PC-9 (cell line): Measurements from ENCODE around the gene RASGEF1C. TPM values are rescaled to one million over a fixed set of nuclear protein-coding genes. Genes with fewer than 3 reads are reported as not detected.

Experiments
- BruUV-seq: library from RNA; stranded (reverse); fragments of 400-500 nt; replicated peaks from 2 replicates; lab custom pipeline; 2021; lab: Mats Ljungman, UMichigan
- CTCF ChIA-PET: fragments of 300-600 bp; sonication (Branson Sonifier 250); formaldehyde crosslinking; loops from one replicate; lab custom pipeline; 2022; ENCODE audit warnings: antibody characterized with exemption; lab: Charles Lee
- POLR2A ChIA-PET: fragments of 300-600 bp; sonication (Branson Sonifier 250); formaldehyde crosslinking; loops from one replicate; lab custom pipeline; 2022; ENCODE audit warnings: antibody characterized with exemption; ENCODE audit not compliant: unreplicated experiment; lab: Charles Lee
- DNase-seq, 2 experiments: peaks; one replicate each; pipeline versions ENCODE4 v3.0.0 to v3.0.0-alpha.2; 2015 to 2022; ENCODE audit warnings: mixed read lengths in 1 of 2
- H2AFZ ChIP-seq: fragments of 200-600 bp; sonication (generic); 2 replicates; pipeline ENCODE4 v1.8.1; 2017; ENCODE audit warnings: antibody characterized with exemption
- H3F3A ChIP-seq: fragments of 200-600 bp; sonication (generic); 2 replicates; pipeline ENCODE4 v1.8.1; 2017; ENCODE audit warnings: antibody characterized with exemption, mild to moderate bottlenecking, low read depth; ENCODE audit not compliant: insufficient read depth
- H3K27ac ChIP-seq: fragments of 200-600 bp; sonication (generic); 2 replicates; pipeline ENCODE4 v1.6.1; 2016; ENCODE audit warnings: mixed run types
- H3K27me3 ChIP-seq: fragments of 200-600 bp; sonication (generic); 2 replicates; pipeline ENCODE4 v1.6.1; 2016; ENCODE audit warnings: low read depth, mixed run types; ENCODE audit not compliant: insufficient read depth
- H3K36me3 ChIP-seq: fragments of 200-600 bp; sonication (generic); 2 replicates; pipeline ENCODE4 v1.6.1; 2016; ENCODE audit warnings: low read depth, mixed run types
- H3K4me1 ChIP-seq: fragments of 200-600 bp; sonication (generic); replicated peaks from 2 replicates; pipeline ENCODE4 v1.6.1; 2016; ENCODE audit warnings: mixed run types; ENCODE audit not compliant: insufficient read depth
- H3K4me2 ChIP-seq: fragments of 200-600 bp; sonication (generic); 2 replicates; pipeline ENCODE4 v1.6.1; 2017; ENCODE audit warnings: mixed run types
- H3K4me3 ChIP-seq: fragments of 200-600 bp; sonication (generic); 2 replicates; pipeline ENCODE4 v1.6.1; 2016; ENCODE audit warnings: mixed run types
- H3K79me2 ChIP-seq: fragments of 200-600 bp; sonication (generic); 2 replicates; pipeline ENCODE4 v1.6.1; 2017; ENCODE audit warnings: low read depth, mixed run types
- H3K9me2 ChIP-seq: fragments of 200-600 bp; sonication (generic); 2 replicates; pipeline ENCODE4 v1.8.1; 2017; ENCODE audit warnings: mild to moderate bottlenecking; ENCODE audit not compliant: insufficient read depth
- H3K9me3 ChIP-seq: fragments of 200-600 bp; sonication (generic); 2 replicates; pipeline ENCODE4 v1.8.1; 2016; ENCODE audit warnings: low read depth; ENCODE audit not compliant: insufficient read depth
- H4K20me1 ChIP-seq: fragments of 200-600 bp; sonication (generic); 2 replicates; pipeline ENCODE4 v1.8.1; 2017; ENCODE audit not compliant: insufficient read depth
- CTCF ChIP-seq: fragments of 200-600 bp; sonication (generic); conservative IDR thresholded peaks from 2 replicates; pipeline ENCODE4 v1.6.1; 2017; ENCODE audit warnings: mixed run types, antibody characterized with exemption, mild to moderate bottlenecking, moderate library complexity
- EZH2 ChIP-seq: fragments of 200-600 bp; sonication (generic); IDR thresholded peaks from 2 replicates; pipeline ENCODE4 v1.8.0; 2017; ENCODE audit warnings: antibody characterized with exemption, low read depth
- intact Hi-C: fragments of 100-400 bp; cut with micrococcal nuclease; formaldehyde crosslinking; loops from one replicate; pipeline ENCODE4 v1.10.0; 2022; ENCODE audit not compliant: unreplicated experiment
- total RNA-seq: library from RNA; stranded (reverse); gene quantifications from 2 replicates; pipeline ENCODE4 v1.2.3, GENCODE V29; 2021

Gene RASGEF1C
- total RNA-seq, 1 experiment from 2014 or later, result not detected

GRCh38 chr5:180101451-180102105, 107.4 kb downstream of the RASGEF1C start:
- ChIA-PET POLR2A (no interaction called here), CTCF (interaction anchor here (0.6 kb wide), 1 partner anchor 386 kb away, joined by 3 read pairs; no protein-coding TSS in a partner anchor)
- Histone ChIP-seq H3F3A (no peaks in the 10 kb centered on the region), H3K79me2 (no peaks in the 10 kb centered on the region), H2AFZ (no peak overlapping the region), H3K9me2 (no peaks in the 10 kb centered on the region), H3K4me2 (no peak overlapping the region), H3K4me3 (no peak overlapping the region), H4K20me1 (no peaks in the 10 kb centered on the region), H3K4me1 (no peaks in the 10 kb centered on the region), H3K9me3 (peaks cover 8% of the 10 kb centered on the region; the same call in 1 of the 2 replicates), H3K27ac (no peak overlapping the region), H3K27me3 (peaks cover 24% of the 10 kb centered on the region; the same call in 1 of the 2 replicates), H3K36me3 (no peaks in the 10 kb centered on the region)
- DNase-seq, result no peak
- BruUV-seq, result no TSS peak
- no peak for TF ChIP-seq EZH2
- intact Hi-C loops, result no loop called here

- Histone ChIP-seq H3K9me3 (0 out of 2 replicates have a peak, but pooled peaks cover under 1% of the 10 kb centered on the region), H3K9me2 (no peaks in the 10 kb centered on the region), H4K20me1 (no peaks in the 10 kb centered on the region), H3K4me2 (no peak overlapping the region), H3K27ac (no peak overlapping the region), H2AFZ (no peak overlapping the region), H3K4me1 (no peaks in the 10 kb centered on the region), H3K79me2 (no peaks in the 10 kb centered on the region), H3F3A (no peaks in the 10 kb centered on the region), H3K36me3 (no peaks in the 10 kb centered on the region), H3K27me3 (peaks cover 24% of the 10 kb centered on the region; the same call in 1 of the 2 replicates), H3K4me3 (no peak overlapping the region)
- ChIA-PET CTCF (interaction anchor here (0.6 kb wide), 1 partner anchor 385 kb away, joined by 3 read pairs; no protein-coding TSS in a partner anchor), POLR2A (no interaction called here)
- TF ChIP-seq EZH2, result no peak
- no peak for TF ChIP-seq CTCF
- DNase-seq, result no peak
- BruUV-seq, result no TSS peak
- intact Hi-C loops, result no loop called here
These were observed 108.2 kb downstream of the RASGEF1C start for GRCh38 chr5:180100621-180101450.

- H2AFZ ChIP-seq, result no peak overlapping the region
- no peak overlapping the region for H3K27ac ChIP-seq
- H3K36me3 ChIP-seq, result no peaks in the 10 kb centered on the region
- DNase-seq, result no peak
- no peaks in the 10 kb centered on the region for H3K9me2 ChIP-seq
- ChIA-PET CTCF (no interaction called here), POLR2A (no interaction called here)
- intact Hi-C loops, result no loop called here
- TF ChIP-seq CTCF, result no peak
- TF ChIP-seq EZH2, result no peak
- no peaks in the 10 kb centered on the region for H3K9me3 ChIP-seq
- no peak overlapping the region for H3K4me3 ChIP-seq
- H3F3A ChIP-seq, result no peaks in the 10 kb centered on the region
- no peak overlapping the region for H3K4me2 ChIP-seq
- H3K4me1 ChIP-seq, result no peaks in the 10 kb centered on the region
- BruUV-seq, result no TSS peak
- peaks cover 24% of the 10 kb centered on the region; the same call in 1 of the 2 replicates for H3K27me3 ChIP-seq
- H3K79me2 ChIP-seq, result no peaks in the 10 kb centered on the region
- no peaks in the 10 kb centered on the region for H4K20me1 ChIP-seq
These were observed 109.0 kb downstream of the RASGEF1C start for GRCh38 chr5:180099733-180100611.
